Muscle of arm (tissue), 12 donors: Measurements from ENCODE around the gene SBF2. TPM values are rescaled to one million over a fixed set of nuclear protein-coding genes. Genes with fewer than 3 reads are reported as not detected.
"Not testable (repeated sequence)": the region's sequence is repeated elsewhere in the genome, so short reads cannot be mapped to it uniquely, and the experiment has no call there.

Source experiments
- DNase-seq: peaks from one replicate; pipeline ENCODE4 v3.0.0-alpha.2; 2013
- polyA plus RNA-seq, 12 donors: library from polyadenylated mRNA; unstranded; fragments of 120-200 nt; gene quantifications; one replicate each; pipeline ENCODE4 v1.2.1, GENCODE V29; 2013; ENCODE audit not compliant: insufficient read length in 12 of 12

SBF2 gene
- polyA plus RNA-seq, 12 donors: 18.3 to 53.2 (median 25.3) TPM; not detected in 1

- DNase-seq: no peak
These were observed 226.3 kb downstream of the SBF2 start for GRCh38 chr11:10067629-10068300.

GRCh38 chr11:10066441-10066840, 227.6 kb downstream of the SBF2 start:
- no peak for DNase-seq

DNA sequence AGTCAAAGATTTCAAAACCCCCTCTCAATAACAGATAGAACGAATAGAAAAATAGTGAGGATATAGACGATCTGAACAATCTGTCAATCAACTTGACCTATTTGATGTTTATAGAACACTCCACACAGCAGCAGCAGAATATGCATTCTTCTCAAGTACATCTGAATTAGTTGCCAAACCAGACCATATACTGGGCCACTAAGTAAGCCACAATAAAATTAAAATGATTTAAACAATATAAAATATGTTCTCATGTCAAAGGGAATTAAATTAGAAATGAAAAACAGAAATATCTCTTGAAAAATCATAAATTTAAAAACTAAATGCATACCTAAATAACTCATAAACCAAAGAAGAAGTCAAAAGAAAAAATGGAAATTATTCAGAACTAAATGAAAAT, 229.2 kb downstream of the SBF2 start:
- no peak for DNase-seq

DNA sequence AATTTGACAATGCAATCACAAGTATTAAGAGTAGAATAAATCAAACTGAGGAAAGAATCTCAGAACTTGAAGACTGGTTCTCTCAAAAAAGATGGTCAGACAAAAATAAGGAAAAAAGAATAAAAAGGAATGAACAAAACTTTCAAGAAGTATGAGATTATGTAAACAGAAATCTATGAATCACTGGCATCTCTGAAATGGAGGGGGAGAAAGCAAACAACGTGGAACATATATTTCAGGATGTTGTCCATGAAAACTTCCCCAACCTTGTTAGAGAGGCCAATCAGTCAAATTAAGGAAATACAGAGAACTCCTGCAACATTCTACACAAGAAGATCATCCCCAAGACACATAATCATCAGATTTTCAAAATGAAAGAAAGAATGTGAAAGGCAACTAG, 235.7 kb downstream of the SBF2 start:
- no peak for DNase-seq

DNA sequence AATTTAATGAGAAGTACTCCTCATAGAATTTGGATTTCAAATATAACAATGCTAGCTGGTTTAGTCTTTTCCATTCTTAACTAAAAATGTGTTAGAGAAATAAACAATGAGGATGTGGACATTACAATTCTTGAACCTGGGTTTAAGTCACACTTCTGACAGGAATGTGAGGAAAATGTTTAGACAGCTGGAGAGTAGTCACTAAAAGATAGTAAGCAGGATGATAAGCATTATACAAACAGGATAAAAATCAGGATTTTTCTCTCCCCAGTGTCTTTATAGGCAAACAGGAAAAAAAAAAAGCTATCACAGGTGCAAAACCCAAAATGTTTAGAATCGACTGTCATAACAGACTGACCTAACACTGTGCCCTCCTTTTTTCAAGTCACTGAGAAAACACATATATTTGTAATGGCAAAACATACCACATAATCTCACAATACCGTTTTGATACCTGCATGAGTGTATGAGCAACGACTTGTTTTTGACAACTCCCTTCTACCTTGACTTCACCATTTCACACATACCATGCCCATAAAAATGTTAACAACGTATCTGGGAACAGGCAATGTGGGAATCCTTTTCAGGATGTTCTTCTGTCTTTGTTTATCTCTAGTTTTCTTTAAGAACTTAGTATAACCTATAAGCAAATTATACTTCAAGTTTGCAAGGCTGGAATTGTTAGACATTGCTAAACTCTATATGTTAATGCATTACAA, 242.0 kb downstream of the SBF2 start:
- no peak for DNase-seq

GRCh38 chr11:10050561-10050960, 243.5 kb downstream of the SBF2 start:
- no peak for DNase-seq

GRCh38 chr11:10049756-10050155, 244.3 kb downstream of the SBF2 start:
- no peak for DNase-seq

- DNase-seq: no peak
These were observed 245.7 kb downstream of the SBF2 start for GRCh38 chr11:10048350-10048749.

GRCh38 chr11:10044618-10045017, 249.4 kb downstream of the SBF2 start:
- no peak for DNase-seq

DNA sequence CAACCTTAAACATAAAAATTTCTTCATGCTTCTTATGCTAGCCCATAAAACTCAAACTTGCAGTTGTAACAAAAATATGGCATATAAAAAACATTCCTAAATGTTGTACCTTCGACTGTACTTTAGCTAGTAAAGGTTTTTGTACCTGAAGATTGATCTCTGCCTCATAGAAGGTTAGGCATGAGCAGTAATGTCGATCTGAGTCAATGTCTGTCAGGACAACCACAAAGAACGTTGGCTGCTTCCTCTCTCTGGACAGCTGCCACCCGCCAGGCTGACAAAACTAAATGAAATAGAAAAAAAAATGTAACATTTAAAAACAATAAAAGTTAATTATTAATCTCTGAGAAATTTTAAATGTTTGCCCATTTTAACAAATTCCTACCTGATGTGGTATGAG, 251.3 kb downstream of the SBF2 start:
- DNase-seq: no peak

GRCh38 chr11:10041748-10042446, 252.1 kb downstream of the SBF2 start:
- DNase-seq: no peak

GRCh38 chr11:10041332-10041731, 252.7 kb downstream of the SBF2 start:
- DNase-seq: no peak

DNA sequence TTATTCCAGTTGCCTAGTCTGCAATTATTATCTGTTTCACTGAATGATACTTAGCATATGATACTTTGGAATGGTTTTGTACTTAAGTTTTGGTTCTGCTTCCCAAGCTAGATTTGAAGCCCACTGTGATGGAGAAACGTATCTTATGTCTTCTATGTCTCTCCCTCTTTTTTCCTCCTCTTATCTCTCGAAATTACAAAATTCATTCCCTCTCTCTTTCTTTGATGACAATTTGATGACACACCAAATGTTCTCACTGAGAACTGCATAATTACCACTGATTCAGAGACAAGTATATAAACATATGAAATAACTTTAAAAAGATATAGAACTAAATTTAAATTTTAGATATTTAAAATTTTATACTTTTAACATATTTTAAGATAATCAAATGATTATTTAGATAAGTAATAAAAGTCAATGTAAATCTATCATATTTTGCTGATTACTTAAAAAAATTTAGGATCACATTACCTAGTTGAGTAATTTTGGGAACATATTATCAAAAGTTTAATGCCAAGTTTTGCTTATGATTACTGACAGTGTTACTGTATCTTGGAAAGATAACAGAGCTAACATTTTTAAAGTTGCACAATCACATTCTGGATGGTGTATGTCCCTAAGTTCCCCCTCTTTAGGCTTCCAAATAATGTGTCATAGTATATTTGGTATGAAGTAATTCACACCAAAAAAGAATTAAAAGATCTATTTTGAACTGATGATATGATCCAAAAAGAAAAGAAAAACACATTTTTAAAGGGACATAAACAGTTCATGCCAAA, 255.3 kb downstream of the SBF2 start:
- no peak for DNase-seq

GRCh38 chr11:10035932-10036331, 258.1 kb downstream of the SBF2 start:
- not testable (repeated sequence) for DNase-seq

- no peak for DNase-seq
These were observed 261.1 kb downstream of the SBF2 start for GRCh38 chr11:10032935-10033334.

- no peak for DNase-seq
These were observed 263.9 kb downstream of the SBF2 start for GRCh38 chr11:10030122-10030490.

DNA sequence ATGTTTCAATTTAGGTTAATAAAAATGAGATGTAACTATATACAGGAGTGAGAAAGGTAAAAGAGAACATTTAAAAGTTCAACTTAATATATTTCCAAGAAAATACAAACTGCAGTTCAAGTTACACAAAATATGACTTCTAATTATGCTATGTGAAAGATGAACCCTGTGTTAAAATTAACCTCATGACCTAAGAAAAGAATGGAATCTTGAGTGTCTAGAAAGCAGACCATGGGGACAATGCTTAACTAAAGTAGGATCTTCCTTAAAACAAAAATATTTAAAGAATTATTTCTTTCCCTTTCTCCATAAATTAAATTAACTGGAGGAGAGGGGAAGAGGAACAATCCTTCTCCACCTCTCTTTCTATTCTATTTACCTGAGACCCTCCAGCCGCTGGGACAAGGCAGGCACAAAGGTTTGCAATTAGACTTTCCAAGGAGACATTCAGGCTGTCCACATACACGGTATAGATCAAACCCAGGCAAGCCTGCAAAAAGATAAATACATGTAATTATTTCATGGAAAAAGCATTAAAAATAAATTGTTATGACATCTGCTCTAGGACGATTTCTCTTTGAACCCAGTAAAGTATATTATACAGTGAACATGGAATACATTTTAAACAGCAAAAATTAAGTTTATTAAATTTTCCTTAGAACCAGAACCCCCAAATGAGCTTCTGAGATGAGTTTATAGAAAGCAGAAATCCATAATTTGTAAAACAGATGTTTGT, 264.5 kb downstream of the SBF2 start:
- no peak for DNase-seq

DNA sequence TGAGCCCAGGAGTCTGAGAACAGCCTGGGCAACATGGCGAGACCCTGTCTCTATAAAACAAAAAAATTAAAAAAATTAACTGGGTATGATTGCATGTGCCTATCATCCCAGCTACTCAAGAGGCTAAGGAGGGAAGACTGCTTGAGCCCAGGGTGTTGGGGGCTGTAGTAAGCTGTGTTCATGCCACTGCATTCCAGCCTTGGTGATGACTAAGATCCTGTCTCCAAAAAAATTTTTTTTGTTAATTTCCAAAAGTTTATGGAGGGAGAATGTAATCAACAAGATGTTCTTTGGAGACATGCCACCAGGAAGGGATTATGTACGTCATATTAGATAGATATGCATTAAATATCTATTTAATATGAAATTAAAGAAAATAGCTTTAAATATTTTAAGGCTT, 267.5 kb downstream of the SBF2 start:
- no peak for DNase-seq

DNA sequence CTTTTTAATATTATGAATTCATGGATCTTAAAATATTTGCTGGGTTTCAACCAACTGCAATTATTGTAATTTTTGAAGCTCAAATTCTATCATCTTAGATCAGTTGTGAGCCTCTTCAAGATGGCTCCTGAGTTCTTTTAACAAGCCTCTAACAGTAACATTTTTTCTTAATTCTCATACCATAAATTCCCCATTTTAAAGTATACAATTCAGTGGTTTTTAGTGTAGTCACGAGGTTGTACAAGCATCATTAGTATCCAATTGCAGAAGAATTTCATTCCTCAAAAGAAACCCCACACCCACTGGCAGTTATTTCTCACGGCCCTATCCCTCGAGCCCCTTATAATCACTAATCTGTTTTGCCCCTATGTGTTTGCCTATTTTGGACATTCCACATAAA, 270.8 kb downstream of the SBF2 start:
- DNase-seq: no peak

- no peak for DNase-seq
These were observed 271.3 kb downstream of the SBF2 start for GRCh38 chr11:10022764-10023163.

DNA sequence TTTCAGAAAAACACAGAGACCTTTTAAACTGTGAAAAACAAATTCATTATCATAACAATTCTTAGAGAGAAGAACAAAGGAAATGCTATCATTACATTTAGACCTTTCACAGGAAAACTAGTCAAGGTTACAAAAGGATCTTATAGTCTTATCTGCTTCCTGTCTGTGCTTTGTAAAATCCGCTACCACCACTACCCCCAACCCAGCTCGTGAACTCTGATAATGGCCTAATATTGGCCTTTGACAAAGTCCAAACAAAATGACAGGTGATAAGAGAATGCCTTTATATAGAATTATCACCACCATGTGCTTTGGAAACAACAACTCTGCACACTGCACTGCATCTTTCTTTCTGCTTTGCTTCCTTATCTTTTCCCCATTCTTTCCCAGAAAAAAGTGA, 272.5 kb downstream of the SBF2 start:
- DNase-seq: no peak
